ENCODE data around the gene LASP1.

GRCh38 chr17:38969281-38969680, 99.4 kb downstream of the LASP1 start:
- TF ChIP-seq YY1 (IDR thresholded peaks at IDR 0.05; ENCODE audit: insufficient read depth, insufficient read length) (no peak), ZNF274 (IDR thresholded peaks at IDR 0.05; ENCODE audit: low read depth, low read length) (no peak), SUZ12 (IDR thresholded peaks at IDR 0.05; ENCODE audit: extremely low read depth, insufficient read depth, insufficient read length) (no peak)

All from NT2/D1 (cell line).